Common myeloid progenitor, CD34-positive (primary cell): ENCODE measurements around the gene ETV6.

Experiments used
- CTCF ChIA-PET: fragments of 350-600 bp; sonication (Branson Sonifier 250); formaldehyde crosslinking; loops from one replicate; lab custom pipeline; 2021; ENCODE audit warnings: antibody characterized with exemption; lab: Charles Lee
- POLR2A ChIA-PET: fragments of 350-600 bp; sonication (Branson Sonifier 250); formaldehyde crosslinking; loops from one replicate; lab custom pipeline; 2021; ENCODE audit warnings: antibody characterized with exemption; lab: Charles Lee
- DNase-seq, 3 donors: peaks; one replicate each; pipeline versions ENCODE4 v3.0.0 to v3.0.0-alpha.2; 2013
- H3K27ac ChIP-seq, 2 experiments: 1 replicate in 1 of 2; 2 replicates in 1 of 2; pipeline ENCODE4 v1.7.0; 2013; ENCODE audit warnings: inconsistent platforms in 2 of 2, low read length in 2 of 2, mild to moderate bottlenecking in 2 of 2, low read depth in 1 of 2, moderate library complexity in 1 of 2; ENCODE audit not compliant: severe bottlenecking in 2 of 2, insufficient read depth in 1 of 2, poor library complexity in 1 of 2
- H3K27me3 ChIP-seq, 5 experiments: replicated peaks in 2 of 5; 1 replicate in 3 of 5; 2 replicates in 2 of 5; pipeline versions ENCODE4 v1.6.1 to v1.7.0; 2013; ENCODE audit warnings: low read length in 4 of 5, mild to moderate bottlenecking in 2 of 5, moderate library complexity in 2 of 5, inconsistent platforms in 1 of 5; ENCODE audit not compliant: insufficient read depth in 5 of 5, control insufficient read depth in 4 of 5
- H3K36me3 ChIP-seq, 4 experiments: 1 replicate in 2 of 4; 2 replicates in 2 of 4; pipeline versions ENCODE4 v1.6.1 to v1.7.0; 2013; ENCODE audit warnings: low read length in 3 of 4, control low read depth in 1 of 4, mild to moderate bottlenecking in 1 of 4; ENCODE audit not compliant: control insufficient read depth in 4 of 4, insufficient read depth in 4 of 4
- H3K4me1 ChIP-seq, 4 experiments: 1 replicate in 3 of 4; 2 replicates in 1 of 4; pipeline versions ENCODE4 v1.6.1 to v1.7.1; 2013; ENCODE audit warnings: low read length in 3 of 4, mild to moderate bottlenecking in 3 of 4, control low read depth in 1 of 4, inconsistent platforms in 1 of 4, moderate library complexity in 1 of 4; ENCODE audit not compliant: control insufficient read depth in 4 of 4, insufficient read depth in 4 of 4; ENCODE audit errors: control extremely low read depth in 1 of 4
- H3K4me3 ChIP-seq, 7 experiments: 1 replicate in 4 of 7; 2 replicates in 3 of 7; pipeline versions ENCODE4 v1.5.1 to v1.7.0; 2013; ENCODE audit warnings: mild to moderate bottlenecking in 7 of 7, low read length in 6 of 7, moderate library complexity in 6 of 7, inconsistent platforms in 2 of 7, low read depth in 2 of 7, control low read depth in 1 of 7; ENCODE audit not compliant: insufficient read depth in 4 of 7, control insufficient read depth in 1 of 7; ENCODE audit errors: extremely low read depth in 1 of 7
- H3K9me3 ChIP-seq, 5 experiments: 1 replicate in 4 of 5; 2 replicates in 1 of 5; pipeline versions ENCODE4 v1.6.1 to v1.7.1; 2013; ENCODE audit warnings: low read length in 4 of 5, mild to moderate bottlenecking in 2 of 5, inconsistent platforms in 1 of 5, low read depth in 1 of 5, moderate library complexity in 1 of 5; ENCODE audit not compliant: control insufficient read depth in 4 of 5, insufficient read depth in 2 of 5; ENCODE audit errors: control extremely low read depth in 1 of 5
- WGBS: methylation state at CpG from one replicate; pipeline ENCODE4 v1.1.5; 2013; ENCODE audit not compliant: insufficient coverage; 5-methylcytosine and 5-hydroxymethylcytosine counted together

Gene ETV6

DNA sequence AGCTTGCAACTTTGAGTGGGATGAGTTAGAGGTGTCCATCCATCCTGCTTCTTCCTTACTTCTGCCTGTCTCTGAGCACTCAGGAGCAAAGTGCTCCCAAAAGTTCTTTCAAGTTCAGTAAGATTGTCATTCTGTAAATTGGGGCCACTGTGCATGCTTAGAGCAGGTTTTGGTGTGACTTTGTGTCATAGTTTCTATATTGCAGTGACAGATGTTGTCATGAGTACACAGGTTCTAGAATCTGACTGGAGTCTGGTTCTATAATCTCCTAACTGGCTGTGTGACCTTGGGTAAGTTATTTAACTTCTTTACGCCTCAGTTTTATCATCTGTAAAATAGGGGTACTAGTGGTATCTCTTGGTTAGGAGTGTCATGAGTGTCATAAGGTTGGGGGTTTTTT lies 218.6 kb downstream of the ETV6 start:
- Histone ChIP-seq H3K4me3 (no peak overlapping the region), H3K27me3 (no peaks in the 10 kb centered on the region), H3K27ac (no peak overlapping the region), H3K4me1 (peaks cover 12 to 23% (median 14%) of the 10 kb centered on the region in 4 experiments), H3K9me3 (peaks cover 0 to 17% (median 4%) of the 10 kb centered on the region in 5 experiments), H3K36me3 (peaks cover 43 to 86% (median 72%) of the 10 kb centered on the region in 4 experiments)
- CTCF ChIA-PET = no interaction called here
- POLR2A ChIA-PET = no interaction called here
- WGBS = 100% methylated on average over 1 of the region's 1 CpG
- no peak for DNase-seq

DNA sequence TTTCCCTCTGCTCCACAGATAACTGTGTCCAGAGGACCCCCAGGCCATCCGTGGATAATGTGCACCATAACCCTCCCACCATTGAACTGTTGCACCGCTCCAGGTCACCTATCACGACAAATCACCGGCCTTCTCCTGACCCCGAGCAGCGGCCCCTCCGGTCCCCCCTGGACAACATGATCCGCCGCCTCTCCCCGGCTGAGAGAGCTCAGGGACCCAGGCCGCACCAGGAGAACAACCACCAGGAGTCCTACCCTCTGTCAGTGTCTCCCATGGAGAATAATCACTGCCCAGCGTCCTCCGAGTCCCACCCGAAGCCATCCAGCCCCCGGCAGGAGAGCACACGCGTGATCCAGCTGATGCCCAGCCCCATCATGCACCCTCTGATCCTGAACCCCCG lies 219.9 kb downstream of the ETV6 start:
- 91% methylated on average over 18 of the region's 18 CpGs for WGBS
- Histone ChIP-seq H3K27ac (no peak overlapping the region), H3K4me1 (peaks cover under 1 to 20% (median 3%) of the 10 kb centered on the region in 4 experiments), H3K4me3 (no peak overlapping the region), H3K36me3 (peaks cover 46 to 76% (median 63%) of the 10 kb centered on the region in 4 experiments), H3K27me3 (no peaks in the 10 kb centered on the region), H3K9me3 (peaks cover 0 to 17% (median 4%) of the 10 kb centered on the region in 5 experiments)
- ChIA-PET POLR2A (no interaction called here), CTCF (no interaction called here)
- DNase-seq = no peak

DNA sequence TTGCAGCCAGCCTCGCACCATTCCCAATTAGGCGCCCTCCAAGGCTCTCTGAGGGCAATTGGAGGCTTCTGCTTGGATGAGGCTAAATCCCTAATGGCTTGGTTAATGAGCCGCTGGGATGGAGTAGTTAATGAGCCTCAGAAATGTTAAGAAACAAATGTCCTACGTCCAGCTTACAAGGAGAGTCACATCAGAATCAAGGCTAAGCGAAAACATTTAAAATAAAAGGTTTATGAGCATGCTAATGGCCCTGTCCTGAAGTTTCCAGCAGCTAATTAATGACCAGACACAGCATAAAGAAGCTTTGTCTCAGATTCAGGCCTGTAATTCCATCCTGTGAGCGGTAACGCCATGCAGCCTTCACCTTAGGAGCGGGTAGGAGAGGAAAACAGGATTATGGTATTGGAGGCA lies 220.6 kb downstream of the ETV6 start:
- ChIA-PET CTCF (interaction anchor here (1.0 kb wide), 1 partner anchor 10 kb away, joined by 4 read pairs; no protein-coding TSS in a partner anchor), POLR2A (interaction anchor here (0.6 kb wide), 1 partner anchor 57 kb away, joined by 3 read pairs; no protein-coding TSS in a partner anchor)
- Histone ChIP-seq H3K27ac (no peak overlapping the region), H3K9me3 (peaks cover 0 to 17% (median 4%) of the 10 kb centered on the region in 5 experiments), H3K36me3 (peaks cover 46 to 73% (median 61%) of the 10 kb centered on the region in 4 experiments), H3K4me3 (no peak overlapping the region), H3K27me3 (no peaks in the 10 kb centered on the region), H3K4me1 (peaks cover 1 to 23% (median 5%) of the 10 kb centered on the region in 4 experiments)
- DNase-seq = no peak
- 100% methylated on average over 5 of the region's 8 CpGs for WGBS

- Histone ChIP-seq H3K27ac (peak overlapping the region in 1 of 2 experiments; percentile 9), H3K4me1 (peaks cover 19 to 43% (median 25%) of the 10 kb centered on the region in 4 experiments), H3K4me3 (no peak overlapping the region), H3K36me3 (peaks cover 35 to 70% (median 50%) of the 10 kb centered on the region in 4 experiments), H3K9me3 (peaks cover 0 to 1% (median 0%) of the 10 kb centered on the region in 5 experiments), H3K27me3 (no peaks in the 10 kb centered on the region)
- WGBS = 89% methylated on average over 4 of the region's 4 CpGs
- no peak for DNase-seq
- POLR2A ChIA-PET = no interaction called here
- CTCF ChIA-PET = interaction anchor here (1.0 to 1.3 kb wide), 2 partner anchors 16 to 162 kb away, joined by 3 to 4 read pairs; no protein-coding TSS in a partner anchor
These were observed 222.6 kb downstream of the ETV6 start for GRCh38 chr12:11872055-11872454.

GRCh38 chr12:11875414-11875935 lies 226.0 kb downstream of the ETV6 start:
- Histone ChIP-seq H3K27me3 (no peaks in the 10 kb centered on the region), H3K27ac (peak overlapping the region in 1 of 2 experiments; percentile 60), H3K4me1 (peaks cover 27 to 78% (median 57%) of the 10 kb centered on the region in 4 experiments), H3K4me3 (peak overlapping the region in 1 of 7 experiments; percentile 19), H3K9me3 (no peaks in the 10 kb centered on the region), H3K36me3 (peaks cover 18 to 69% (median 42%) of the 10 kb centered on the region in 4 experiments)
- DNase-seq = no peak
- ChIA-PET CTCF (interaction anchor here (1.2 kb wide), 1 partner anchor 42 kb away, joined by 3 read pairs; no protein-coding TSS in a partner anchor), POLR2A (interaction anchor here (0.7 to 1.2 kb wide), 2 partner anchors 18 to 157 kb away, joined by 3 read pairs; no protein-coding TSS in a partner anchor)
- 56% methylated on average over 3 of the region's 3 CpGs for WGBS

- Histone ChIP-seq H3K4me1 (peaks cover 27 to 85% (median 58%) of the 10 kb centered on the region in 4 experiments), H3K27ac (peak overlapping the region in 1 of 2 experiments; percentile 60), H3K4me3 (peak overlapping the region in 1 of 7 experiments; percentile 49), H3K9me3 (no peaks in the 10 kb centered on the region), H3K36me3 (peaks cover 17 to 71% (median 43%) of the 10 kb centered on the region in 4 experiments), H3K27me3 (no peaks in the 10 kb centered on the region)
- ChIA-PET POLR2A (interaction anchor here (0.5 to 1.2 kb wide), 4 partner anchors 13 to 156 kb away, joined by 3 read pairs; no protein-coding TSS in a partner anchor), CTCF (interaction anchor here (0.7 to 1.5 kb wide), 3 partner anchors 11 to 145 kb away, joined by 3 read pairs; no protein-coding TSS in a partner anchor)
- peak in 2 of 3 donors; percentile 57 to 66 for DNase-seq
- WGBS = 3% methylated on average over 5 of the region's 5 CpGs
These were observed 226.8 kb downstream of the ETV6 start for GRCh38 chr12:11876307-11876706.
